ENCODE data around the gene ZC3H8.
A peak's percentile ranks its signal among the peaks of the same experiment; 100 is the strongest.

The ZC3H8 gene

DNA sequence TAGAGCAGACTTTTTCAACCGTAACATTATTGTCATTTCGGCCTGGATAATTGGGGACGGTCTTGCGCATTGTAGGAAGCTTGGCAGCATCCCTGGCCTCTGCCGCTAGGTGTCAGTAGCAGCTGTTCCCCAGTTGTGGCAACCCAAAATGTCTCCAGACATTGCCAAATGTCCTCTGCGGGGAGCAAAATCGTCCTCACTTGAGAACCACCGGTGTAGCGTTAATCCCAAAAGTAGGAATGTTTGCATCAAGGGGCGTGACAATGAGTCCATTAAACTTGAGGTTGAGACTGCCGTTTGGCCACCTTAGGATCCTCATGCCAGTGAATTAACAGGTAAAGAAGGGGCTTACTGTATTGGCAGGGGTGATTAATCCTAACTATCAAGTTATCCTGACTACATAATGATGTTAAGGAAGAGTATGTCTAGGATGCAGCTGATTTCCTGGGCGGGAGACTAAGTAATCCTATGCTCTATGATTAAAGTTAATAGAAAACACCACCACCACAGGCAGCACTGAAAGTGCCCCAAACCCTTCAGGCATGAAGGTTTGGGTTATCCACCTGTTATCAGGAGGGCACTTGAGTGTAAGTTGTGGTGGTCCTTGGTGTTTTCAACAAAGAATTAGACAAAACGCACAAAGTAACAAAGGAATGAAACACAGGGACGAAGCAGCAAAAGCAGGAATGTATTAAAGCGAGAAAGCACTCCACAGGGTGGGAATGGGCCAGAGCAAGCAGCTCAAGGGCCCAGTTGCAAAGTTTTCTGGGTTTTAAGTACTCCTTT is 4.9 kb upstream of the ZC3H8 start:
- DNase-seq (ENCODE audit: low read depth): no peak
- peak overlapping the region; percentile 19 for H3K4me3 ChIP-seq (ENCODE audit: low read length)
- TF ChIP-seq, protein P1, sequence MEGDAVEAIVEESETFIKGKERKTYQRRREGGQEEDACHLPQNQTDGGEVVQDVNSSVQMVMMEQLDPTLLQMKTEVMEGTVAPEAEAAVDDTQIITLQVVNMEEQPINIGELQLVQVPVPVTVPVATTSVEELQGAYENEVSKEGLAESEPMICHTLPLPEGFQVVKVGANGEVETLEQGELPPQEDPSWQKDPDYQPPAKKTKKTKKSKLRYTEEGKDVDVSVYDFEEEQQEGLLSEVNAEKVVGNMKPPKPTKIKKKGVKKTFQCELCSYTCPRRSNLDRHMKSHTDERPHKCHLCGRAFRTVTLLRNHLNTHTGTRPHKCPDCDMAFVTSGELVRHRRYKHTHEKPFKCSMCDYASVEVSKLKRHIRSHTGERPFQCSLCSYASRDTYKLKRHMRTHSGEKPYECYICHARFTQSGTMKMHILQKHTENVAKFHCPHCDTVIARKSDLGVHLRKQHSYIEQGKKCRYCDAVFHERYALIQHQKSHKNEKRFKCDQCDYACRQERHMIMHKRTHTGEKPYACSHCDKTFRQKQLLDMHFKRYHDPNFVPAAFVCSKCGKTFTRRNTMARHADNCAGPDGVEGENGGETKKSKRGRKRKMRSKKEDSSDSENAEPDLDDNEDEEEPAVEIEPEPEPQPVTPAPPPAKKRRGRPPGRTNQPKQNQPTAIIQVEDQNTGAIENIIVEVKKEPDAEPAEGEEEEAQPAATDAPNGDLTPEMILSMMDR (conservative IDR thresholded peaks at IDR 0.05; ENCODE audit: low read depth, low read length): peak; percentile 99

DNA sequence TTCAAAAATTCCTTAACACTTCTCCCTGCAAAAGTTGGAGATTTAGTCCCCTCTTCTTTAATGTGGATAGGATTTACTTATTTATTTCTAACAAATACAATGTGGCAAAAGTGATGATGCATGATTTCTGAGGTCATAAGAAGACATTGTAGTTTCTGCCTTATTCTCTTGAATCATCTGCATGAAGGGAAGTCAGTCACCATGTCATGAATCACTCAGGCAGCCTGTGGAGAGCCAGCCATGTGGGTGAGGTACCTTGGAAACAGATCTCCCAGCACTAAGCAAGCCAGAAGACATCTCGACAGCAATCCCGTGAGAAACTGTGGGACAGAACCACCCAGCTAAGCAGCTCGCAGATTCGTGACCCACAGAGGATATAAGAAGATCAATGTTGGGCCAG is 2.7 kb upstream of the ZC3H8 start:
- TF ChIP-seq, protein P1 (conservative IDR thresholded peaks at IDR 0.05; ENCODE audit: low read depth, low read length): no peak
- H3K4me3 ChIP-seq (ENCODE audit: low read length): no peak overlapping the region
- no peak for DNase-seq (ENCODE audit: low read depth)

DNA sequence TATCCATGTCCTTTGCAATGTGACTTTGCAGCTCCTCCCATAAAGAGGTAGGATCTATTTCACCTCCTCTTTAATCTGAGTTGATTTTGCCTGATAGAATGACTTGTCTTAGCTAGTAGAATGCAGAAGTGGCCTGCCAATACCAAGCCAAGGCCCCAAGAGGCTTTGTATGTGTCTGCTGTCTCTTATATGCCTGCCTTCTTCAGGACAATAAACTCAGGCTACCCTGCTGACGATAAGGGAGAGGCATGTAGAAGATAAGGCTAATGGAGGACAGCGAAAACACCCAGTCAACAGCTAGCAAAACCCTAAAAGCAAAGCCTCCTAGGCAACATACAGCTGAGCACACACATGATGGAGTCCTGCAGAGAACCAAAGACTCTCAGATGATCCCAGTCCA is 1.8 kb upstream of the ZC3H8 start:
- DNase-seq (ENCODE audit: low read depth): no peak
- H3K4me3 ChIP-seq (ENCODE audit: low read length): no peak overlapping the region
- TF ChIP-seq, protein P1 (conservative IDR thresholded peaks at IDR 0.05; ENCODE audit: low read depth, low read length): no peak

DNA sequence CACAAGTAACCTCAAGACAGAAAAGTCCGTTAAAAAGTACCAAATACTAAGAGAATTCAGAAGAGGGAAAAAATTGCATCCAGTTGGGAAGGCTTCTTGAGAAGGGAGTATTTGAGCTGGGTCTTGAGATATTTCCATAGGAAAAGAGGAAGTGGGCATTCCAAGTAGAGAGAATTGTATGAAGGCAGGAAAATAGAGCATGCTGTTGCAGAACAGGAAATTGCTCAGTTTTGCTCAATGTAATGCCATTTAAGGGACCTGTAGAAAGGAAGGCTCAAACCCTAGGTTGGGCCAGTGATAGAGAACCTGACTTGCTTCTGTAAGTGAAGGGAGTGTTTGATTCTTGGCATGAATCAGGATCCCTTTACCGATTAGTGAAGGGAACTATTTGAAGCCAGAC is 1.0 kb upstream of the ZC3H8 start:
- no peak for DNase-seq (ENCODE audit: low read depth)
- TF ChIP-seq, protein P1 (conservative IDR thresholded peaks at IDR 0.05; ENCODE audit: low read depth, low read length): no peak

DNA sequence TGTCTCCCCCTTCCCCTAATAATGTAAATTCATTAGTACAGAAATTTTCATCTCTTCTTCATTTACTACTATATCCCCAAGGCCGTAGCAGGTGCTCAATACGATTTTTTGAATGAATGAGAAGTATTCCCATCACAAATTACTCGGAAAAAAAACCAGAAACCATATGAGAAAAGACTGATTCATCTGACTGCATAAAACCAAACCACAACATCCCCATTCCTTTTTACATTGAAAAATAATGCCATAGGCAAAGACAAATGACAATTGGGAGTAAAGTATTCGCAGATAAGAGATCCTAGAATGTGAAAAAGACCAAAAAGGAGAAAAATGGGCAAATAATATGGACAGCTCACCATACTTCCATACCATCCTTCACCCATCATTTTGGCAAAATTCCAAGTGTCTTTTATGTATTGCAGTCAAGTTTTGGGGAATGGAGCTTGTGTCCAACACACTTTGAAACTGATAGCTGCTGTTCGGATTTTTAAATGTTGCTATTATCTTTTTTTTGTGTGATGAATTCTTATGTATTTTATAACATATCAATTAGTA is 1.5 kb downstream of the ZC3H8 start:
- TF ChIP-seq, protein P1 (conservative IDR thresholded peaks at IDR 0.05; ENCODE audit: low read depth, low read length): no peak
- H3K4me3 ChIP-seq (ENCODE audit: low read length): no peak overlapping the region
- no peak for DNase-seq (ENCODE audit: low read depth)

More for the DNA sequence above, 1.0 kb upstream of the ZC3H8 start:
- H3K4me3 ChIP-seq (ENCODE audit: low read length): no peak overlapping the region

DNA sequence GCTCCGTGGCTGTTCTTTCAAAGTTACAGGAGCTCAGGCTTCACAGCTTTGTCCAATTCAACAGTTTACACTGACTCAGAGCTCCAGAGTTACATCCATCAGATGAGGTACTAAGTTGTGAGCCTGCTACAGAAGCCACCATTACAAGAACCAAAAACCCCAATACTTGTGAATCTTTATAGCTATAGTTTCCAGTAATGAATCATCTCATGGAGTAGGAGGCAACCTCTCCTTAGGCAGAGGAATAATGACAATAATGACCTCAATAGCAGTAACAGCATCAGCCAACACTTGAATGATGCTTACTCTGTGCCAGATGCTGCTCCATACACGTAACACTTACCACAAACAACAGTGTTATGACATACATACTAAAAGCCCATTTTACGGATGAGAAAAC is 3.6 kb downstream of the ZC3H8 start:
- TF ChIP-seq, protein P1 (conservative IDR thresholded peaks at IDR 0.05; ENCODE audit: low read depth, low read length): no peak
- no peak for DNase-seq (ENCODE audit: low read depth)
- H3K4me3 ChIP-seq (ENCODE audit: low read length): no peak overlapping the region

DNA sequence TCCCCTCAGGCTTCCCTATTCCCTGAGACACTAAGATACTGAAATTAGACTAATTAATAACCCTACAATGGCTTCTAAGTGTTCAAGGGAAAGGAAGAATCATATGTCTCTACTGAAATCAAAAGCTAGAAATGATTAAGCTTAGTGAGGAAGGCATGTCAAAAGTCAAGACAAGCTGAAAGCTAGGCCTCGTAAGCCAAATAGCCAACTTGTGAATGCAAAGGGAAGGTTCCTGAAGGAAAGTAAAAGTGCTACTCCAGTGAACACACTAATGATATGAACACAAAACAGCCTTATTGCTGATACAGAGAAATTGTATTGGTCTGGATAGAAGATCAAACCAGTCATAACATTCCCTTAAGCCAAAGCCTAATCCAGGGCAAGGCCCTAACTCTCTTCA is 10.0 kb downstream of the ZC3H8 start:
- DNase-seq (ENCODE audit: low read depth): no peak
- TF ChIP-seq, protein P1 (conservative IDR thresholded peaks at IDR 0.05; ENCODE audit: low read depth, low read length): no peak
- no peak overlapping the region for H3K4me3 ChIP-seq (ENCODE audit: low read length)

Measured in retinal pigment epithelial cell (primary cell).